GM21825 (cell line): Measurements from ENCODE around the gene NRIP1.
"Not testable (repeated sequence)": the region's sequence is repeated elsewhere in the genome, so short reads cannot be mapped to it uniquely, and the experiment has no call there.

Experiments
- ATAC-seq: cut with Tn5 transposase; IDR thresholded peaks from one replicate; pipeline ENCODE4 v1.9.1; 2021; ENCODE audit warnings: mild to moderate bottlenecking, moderate library complexity; ENCODE audit not compliant: unreplicated experiment

NRIP1 gene

DNA sequence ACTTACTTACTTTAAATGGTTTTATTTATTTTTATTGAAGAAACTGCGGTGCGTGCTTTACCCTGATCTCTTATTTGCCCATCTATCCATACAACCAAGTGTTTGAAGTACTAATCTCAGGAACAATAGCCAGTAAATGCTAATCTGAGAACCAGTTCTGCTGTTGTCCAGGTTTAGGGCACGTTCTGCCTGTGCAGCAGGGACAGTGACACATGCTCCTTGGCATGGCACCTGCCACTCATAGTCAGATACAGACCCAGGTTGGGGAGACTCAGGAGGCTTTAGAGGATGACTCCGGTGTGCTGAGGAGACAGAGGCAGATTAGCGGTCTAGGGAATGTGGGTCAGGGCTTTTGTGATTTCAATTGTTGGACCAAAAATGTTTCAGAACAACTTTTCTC, 83.6 kb downstream of the NRIP1 start:
- no peak for ATAC-seq

DNA sequence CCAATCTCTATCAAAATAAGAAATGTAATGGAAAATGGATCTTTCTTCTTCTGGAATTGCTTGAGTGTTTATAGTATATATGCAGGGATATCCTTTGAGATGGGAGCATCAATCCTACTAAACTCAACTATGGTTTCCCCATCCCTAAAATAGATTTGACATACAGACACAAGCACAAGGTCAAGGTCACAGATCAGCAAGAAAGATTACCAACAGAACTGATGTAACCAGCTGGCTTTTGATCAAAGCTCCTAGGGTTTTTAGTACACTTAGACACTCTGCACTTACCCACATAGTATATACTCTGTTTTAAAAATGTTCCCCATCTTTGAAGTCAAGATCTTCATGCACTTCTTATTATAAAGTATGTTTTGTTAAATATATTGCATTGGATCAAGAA, 85.5 kb downstream of the NRIP1 start:
- ATAC-seq = no peak

DNA sequence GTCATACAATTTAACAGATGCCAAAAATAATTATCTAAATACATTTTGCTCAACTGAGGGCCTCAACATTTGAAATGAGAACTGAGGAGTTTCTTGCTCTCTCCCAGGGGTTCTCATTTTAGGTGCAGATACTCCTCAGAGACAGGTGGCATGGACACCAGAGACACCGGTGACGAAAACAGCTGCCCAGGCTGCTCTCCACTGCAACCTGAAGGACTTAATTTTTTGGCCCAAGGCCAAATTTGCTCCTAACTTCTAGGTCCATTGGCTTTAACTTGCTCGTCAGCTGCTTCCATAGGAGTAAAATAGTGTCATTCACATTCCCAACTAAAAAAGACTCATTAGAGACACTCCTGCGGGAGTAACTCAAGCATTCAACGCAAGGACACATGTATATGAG, 87.0 kb downstream of the NRIP1 start:
- no peak for ATAC-seq

DNA sequence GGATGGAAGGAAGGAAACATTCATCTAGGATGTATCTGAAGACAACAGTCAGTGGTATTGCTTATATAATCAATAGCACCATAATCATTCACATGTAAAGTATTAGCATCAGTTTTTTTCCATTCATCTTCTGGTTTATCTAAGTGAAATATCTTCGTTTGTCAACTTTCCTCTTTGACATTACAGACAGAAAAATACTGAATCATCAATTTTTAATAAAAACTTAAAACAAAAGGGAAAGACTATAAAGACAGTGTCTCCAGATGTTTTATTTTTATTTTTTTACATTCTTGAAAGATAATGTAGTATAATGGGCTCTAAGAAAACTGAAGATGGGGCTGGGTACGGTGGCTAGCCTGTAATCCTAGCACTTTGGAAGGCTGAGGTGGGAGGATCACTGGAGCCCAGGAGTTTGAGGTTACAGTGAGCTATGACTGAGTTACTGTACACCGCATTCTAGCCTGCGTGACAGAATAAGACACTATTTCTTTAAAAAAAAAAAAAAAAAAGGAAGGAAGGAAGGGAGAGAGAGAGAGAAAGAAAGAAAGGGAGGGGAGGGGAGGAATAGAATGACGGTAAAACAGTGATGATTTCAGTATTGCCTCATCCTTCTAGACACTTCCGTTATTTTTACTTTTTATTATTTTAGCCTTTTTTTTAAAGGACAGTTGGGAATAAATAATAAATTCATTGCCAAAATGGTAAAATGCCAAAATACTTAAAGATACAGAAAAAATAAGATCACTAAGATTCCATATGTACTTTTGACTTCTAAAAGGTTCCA, 89.5 kb downstream of the NRIP1 start:
- ATAC-seq = no peak

DNA sequence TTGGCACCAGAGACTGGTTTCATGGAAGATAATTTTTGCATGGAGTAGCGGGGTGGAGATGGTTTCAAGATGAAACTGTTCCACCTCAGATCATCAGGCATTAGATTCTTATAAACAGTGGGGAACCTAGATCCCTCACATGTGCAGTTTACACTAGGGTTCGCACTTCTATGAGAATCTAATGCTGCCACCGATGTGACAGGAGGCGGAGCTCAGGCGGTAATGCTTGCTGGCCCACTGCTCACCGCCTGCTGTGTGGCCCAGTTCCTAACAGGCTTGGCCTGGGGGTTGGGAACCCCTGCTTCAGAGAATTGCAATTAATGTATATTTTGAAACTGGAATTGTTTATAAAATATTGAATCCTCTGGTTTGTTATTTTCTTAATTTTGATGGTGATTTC, 92.1 kb downstream of the NRIP1 start:
- ATAC-seq = no peak

DNA sequence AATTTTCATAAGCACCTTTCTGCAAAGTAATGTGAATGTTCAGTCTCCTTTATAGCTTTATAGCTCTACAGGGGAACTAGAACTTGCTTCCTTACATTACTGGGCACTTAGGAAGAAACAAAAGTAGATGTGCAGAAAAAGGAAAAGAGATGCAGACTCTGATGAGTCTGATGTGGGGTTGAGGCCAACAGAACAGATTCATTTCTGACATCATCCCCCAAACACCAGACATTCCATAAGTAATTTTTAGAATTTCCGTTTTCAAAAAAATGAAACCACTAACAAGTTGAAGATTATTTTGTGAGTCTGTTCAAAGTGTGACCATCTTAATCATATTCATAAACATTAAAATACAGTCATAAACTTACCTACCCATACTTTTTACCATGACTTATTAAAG, 96.0 kb downstream of the NRIP1 start:
- no peak for ATAC-seq

DNA sequence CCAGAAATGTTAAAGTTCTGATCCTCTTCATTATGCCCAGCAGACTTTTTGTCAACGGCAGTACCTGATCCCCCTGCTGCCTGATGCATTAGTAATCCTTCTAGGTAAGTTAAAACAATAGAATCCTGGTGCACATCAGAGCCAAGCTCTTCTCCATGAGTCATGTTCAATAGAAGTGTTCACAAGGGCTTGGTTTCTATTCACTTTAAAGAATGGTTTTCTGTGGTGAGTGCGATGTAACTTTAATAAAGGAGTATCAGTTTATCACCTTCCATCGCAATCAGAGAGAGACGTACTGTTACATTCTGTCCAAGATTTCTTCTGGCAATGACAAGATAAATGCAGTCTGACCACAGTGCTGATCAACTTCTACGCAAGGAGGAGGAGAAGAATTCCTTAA, 96.8 kb downstream of the NRIP1 start:
- ATAC-seq = no peak

DNA sequence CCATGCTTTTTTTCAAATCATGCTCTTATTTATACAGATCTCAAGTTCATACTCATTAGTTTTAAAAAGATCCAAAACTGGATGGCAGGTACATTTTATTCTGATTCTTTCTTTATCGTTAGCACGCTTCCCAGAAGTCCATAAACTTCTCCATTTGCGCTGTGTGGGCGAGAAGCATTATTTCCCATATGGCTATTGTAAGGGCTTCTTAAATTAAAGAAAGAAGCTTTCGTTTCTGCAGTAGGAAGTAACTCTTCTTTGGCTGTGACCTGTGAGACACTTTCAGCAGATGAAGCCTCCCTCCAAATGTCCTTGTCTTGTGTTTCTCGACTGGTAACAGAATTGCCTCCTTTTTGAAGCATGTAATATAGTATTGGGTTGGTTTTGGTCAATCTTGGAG, 100.2 kb downstream of the NRIP1 start:
- no peak for ATAC-seq

DNA sequence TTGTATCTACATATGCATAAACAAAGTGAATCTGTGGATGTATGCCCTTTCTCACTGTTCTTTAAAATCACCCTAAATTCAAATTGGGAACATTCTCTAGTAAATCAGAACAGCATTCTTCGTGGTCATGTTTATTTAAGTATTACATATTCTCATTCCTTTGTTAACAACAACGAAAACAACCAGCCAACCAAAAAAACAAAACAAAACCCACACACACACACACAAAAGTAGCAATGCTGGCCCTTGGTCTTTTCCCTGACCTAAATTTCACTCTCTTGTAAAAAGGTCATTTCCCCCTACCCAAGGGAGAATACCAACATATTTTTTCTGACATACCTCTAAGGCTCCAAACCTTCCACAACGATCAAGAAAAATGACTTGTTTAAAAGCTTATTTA, 102.6 kb downstream of the NRIP1 start:
- ATAC-seq = no peak

DNA sequence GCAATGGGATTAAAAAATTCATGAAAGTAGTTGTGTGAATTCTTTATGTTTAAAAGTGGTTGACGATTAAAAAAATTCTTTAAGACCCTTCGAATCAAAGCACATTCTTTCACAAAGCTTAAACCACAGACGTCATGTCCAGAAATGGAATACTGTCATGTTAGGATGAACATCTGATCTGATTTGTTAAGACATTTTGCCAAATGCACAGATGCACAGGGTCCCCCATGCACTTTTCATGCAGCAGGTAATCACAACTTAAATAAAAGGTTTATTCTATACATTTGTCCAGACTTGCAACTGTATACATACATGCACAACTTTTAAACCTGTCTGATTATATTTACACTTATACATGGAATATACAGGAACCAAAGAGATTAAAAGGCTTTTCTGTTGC, 103.3 kb downstream of the NRIP1 start:
- no peak for ATAC-seq

DNA sequence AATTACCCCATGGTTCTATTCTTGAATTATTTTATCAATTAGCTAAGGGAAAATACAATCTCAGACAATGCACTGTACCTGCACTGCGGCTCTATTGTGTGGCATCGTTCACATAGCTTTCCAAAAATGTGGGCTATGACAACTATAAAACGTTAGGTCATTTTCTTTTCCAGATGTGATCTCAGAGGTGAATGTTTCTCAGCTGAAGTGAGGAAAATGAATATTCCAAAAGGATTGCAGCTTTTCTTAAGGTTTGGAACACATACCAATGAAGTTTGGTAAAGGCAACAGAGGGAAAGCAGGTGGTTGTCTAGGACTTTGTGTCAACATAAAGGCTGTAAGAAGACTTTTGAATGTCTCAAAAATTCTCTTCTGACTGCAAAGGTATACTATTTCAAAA, 105.5 kb downstream of the NRIP1 start:
- no peak for ATAC-seq

DNA sequence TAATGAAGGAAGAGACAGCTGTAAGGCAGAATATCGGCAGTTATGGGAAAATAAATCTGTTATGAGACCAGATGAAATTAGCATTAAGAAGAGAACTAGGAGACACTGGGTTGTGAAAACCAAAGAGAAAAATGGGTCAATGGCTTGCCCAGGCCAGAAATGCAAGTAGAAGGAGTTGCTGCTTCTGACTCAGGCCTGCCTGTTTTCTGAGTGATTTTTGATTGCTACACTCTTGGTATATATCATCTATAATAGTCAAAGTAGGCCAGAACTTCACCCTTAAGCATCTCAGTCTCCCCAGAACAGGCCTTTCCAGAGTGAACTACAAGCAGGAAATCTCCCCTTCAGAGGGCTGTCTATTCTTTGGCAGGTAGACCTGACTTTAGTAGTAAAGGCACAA, 107.0 kb downstream of the NRIP1 start:
- no peak for ATAC-seq

DNA sequence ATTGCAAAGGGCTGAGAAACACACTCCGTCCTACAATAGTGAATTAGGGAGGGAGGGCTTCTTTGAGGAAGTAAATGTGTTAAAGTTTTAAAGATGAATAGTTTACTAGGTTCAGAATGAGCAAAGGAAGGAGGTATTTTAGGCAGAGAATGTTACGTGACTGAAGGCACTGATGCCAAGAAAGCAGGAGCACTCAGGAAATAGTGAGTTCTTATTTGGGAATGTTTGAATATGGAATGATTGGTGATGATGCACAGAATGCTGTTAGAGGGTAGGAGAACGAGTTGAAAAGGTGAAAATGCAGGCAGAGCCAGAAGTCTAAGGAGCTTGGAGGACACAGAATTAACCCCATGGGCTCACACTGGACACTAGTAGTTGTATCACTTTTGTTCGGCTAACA, 108.0 kb downstream of the NRIP1 start:
- ATAC-seq = no peak

DNA sequence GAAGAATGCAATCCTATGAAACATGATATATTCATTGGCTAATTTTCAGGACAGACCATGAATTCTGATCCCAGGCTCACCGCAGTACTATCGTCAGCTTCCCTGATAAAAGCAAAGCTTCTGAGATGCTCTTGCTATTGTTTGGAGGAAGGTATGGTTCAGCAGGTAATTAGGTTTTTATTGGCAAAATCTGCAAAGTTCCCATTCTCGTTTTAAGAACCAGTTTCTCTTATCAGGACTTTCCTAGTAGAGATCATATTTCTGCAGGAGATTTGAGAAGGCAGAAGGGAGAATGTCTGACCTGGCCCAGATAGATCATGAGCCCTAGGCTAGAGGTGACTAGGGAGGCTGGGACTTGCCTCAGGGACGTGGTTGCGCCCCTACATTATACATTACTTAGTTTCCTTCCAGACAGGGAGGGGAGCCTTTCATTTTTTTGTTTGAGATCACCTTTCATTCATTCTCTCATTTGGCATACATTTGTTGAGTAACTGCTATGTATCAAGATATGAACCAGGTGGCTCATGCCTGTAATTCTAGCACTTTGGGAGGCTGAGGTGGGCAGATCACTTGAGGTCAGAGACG, 108.8 kb downstream of the NRIP1 start:
- no peak for ATAC-seq

DNA sequence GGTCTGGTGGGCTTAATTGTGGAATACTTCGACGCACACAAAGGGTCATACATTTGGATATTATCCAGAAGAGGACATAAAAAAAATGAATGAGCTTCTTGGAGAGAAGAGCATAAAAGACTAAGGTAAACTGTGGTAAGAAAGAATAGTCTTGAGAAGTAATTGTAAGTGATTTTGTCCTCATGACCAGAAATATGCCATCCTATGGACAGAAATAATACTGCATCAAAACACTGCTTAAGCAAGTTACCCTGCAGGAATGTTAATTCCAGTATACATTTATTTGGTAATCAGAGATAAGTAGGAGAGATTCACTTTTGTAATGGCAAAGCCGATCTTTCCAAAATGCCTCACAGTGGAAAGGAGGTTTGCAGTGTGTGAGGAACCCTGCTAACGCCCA, 111.9 kb downstream of the NRIP1 start:
- no peak for ATAC-seq

DNA sequence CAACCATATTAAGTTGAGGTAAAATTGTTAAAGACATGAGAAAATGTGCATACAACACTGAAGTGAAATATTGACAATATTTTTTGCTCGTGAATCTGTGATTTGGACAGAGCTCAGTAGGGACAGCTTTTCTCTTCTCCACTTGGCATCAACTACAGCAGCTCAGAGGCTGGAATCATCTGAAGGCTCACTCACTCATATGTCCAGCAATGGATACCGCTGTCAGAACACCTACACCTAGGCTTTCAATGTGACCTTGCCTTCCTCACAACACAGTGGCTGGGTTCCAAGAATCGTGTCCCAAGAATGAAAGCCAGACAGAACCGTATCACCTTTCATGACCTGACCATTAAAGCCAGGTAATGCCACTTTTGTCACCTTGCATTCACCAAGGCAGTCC, 115.2 kb downstream of the NRIP1 start:
- no peak for ATAC-seq

DNA sequence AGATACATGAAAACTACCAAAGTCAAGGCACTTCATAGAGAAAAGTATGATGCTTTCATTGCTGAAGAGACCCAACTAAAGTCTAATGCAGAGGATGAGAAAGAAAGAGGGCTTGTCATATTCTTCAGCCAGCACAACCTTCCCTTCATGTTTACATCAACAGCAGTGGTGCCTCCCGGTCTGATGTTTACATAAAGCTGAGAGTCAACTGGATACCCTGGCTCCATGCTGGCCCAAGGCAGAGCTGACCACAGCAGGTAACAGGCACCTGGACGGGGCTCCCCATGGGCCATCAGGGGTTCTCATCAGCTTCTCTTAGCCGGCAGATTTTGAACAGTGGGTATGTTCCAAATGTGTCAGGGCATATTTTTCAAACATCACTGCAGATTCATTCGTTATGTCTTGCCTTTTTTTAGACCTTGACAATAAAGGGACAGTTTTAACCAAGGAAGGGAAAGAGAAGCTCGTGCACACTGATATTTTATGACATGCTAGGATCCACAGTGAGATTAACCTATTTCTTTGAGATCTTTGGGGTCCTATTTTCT, 117.1 kb downstream of the NRIP1 start:
- ATAC-seq = no peak

DNA sequence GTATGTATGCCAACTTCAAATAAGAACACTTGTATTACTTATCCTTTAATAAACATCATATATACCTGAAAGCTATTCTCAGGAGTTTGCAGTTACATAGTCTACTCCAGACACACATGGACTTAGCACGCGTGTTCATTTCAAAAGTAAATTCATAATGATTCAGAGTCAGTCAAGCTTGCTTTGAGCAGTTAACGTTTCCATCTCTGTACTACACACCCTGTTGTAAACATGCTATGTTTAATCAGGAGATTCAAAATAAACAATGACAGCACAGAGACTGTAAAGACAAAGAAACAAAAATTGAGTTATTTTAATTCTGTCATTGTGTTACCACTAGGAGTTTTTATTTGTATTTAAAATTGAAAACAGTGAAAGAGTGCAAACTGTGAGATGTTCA, 119.6 kb downstream of the NRIP1 start:
- ATAC-seq = no peak

DNA sequence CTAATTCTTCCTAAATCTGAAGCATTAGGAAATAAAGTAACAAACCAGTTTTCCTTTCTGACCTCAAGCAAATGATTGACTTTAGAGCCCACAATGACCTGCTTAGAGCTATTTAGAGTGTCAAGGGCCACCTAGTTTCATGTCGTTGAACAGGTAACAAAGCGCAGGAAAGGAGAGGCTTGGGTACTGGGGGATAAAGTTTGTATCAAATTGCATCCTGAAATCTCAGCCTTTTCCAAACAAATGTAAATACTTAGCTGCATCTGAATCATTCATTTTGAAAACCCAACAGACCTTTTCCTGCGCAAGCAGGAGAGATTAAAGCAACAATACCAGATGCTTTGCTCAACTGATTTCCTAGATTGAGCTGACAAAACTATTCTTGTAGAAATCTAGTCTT, 121.2 kb downstream of the NRIP1 start:
- ATAC-seq = no peak

DNA sequence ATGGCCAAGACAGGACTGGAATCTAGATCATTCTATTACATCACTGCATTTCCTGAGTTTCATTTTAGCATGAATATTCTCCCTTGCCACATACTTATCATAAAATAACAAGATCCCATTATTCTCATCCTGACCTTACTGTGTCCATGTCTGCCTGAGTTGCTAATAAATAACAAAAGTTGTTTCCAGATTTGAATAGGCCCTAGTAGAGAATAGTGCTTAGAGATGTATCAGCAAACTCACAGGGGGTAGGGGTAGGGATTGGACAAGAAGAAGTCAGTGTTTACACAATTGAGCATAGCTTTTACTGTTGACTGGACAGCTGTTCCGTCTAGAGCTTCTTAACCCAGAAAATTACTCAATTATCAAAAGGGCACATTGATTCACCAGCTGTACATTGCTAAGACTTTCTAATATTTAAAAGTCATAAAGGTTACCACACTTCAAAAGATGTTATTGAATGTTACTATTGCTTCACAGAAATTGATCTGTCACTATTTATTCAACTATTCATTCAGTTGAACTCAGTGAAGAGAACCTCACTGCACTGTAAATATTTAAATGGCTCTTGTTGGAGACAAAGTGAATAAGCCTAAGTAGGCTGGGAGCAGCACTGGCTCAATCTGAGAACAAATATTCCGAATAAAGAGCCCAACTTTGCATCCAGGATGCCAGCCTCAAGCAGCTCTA, 121.9 kb downstream of the NRIP1 start:
- no peak for ATAC-seq

DNA sequence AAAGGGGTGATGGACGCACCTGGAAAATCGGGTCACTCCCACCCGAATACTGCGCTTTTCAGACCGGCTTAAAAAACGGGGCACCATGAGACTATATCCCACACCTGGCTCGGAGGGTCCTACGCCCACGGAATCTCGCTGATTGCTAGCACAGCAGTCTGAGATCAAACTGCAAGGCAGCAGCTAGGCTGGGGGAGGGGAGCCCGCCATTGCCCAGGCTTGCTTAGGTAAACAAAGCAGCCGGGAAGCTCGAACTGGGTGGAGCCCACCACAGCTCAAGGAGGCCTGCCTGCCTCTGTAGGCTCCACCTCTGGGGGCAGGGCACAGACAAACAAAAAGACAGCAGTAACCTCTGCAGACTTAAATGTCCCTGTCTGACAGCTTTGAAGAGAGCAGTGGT, 137.5 kb downstream of the NRIP1 start:
- ATAC-seq = not testable (repeated sequence)

DNA sequence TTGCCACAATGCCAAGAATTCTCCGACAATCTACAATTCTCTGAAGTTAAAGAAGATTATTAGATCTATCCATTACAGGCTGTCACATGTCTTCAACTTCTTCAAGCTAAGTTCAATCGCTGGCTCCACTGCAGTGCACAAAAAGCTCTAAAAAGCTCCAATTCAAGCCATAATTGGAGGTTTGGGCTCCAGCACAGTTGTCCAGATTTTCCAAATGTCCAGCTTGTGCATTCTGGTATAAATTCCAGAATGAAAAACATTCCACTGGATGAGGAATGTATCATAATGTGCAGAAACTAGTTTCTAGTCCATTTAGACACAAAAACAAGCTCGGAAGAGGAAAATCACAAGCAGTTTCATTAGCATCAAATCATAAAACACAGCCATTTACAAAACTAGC, 138.6 kb downstream of the NRIP1 start:
- no peak for ATAC-seq
